ENCODE results near the gene MYDGF. TPM values are rescaled to one million over a fixed set of nuclear protein-coding genes. Genes with fewer than 3 reads are reported as not detected.
A peak's percentile ranks its signal among the peaks of the same experiment; 100 is the strongest.

The MYDGF gene
- total and polyA plus RNA-seq, 2 of the 13 experiments (the other 11 are each of a cell fraction or from before 2014, with no cell fraction given), result 116 to 198 TPM

DNA sequence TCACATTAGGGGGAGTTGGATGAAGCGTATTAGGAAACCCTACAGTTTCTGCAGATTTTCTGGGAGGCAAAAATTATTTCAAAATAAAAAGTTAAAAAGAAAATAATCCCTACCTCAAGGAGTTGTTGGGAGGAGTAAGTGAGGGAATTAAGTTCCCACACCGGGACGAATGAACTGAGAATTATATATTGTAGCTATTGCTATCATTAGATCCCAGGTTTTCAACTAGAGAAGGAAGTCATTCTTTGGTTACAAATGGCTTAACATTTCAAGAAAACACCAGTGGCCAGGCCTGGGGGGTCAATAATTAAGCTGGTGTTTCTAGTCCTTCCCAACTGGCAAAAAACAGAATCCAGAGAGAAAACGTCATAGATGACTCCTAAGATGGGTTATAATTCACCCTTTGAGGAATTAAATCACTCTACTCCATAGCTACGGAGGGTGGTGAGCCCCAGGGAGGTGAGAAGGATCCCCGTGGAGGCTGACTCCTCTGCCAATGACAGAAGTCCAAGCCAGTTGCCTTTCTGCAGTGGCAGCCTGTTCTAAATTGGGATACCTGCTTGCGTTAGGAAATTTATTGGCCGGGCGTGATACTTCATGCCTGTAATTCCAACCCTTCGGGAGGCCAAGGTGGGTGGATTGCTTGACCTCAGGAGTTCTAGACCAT lies 1.2 kb upstream of the MYDGF start (continued):
- TF ChIP-seq, protein P1, sequence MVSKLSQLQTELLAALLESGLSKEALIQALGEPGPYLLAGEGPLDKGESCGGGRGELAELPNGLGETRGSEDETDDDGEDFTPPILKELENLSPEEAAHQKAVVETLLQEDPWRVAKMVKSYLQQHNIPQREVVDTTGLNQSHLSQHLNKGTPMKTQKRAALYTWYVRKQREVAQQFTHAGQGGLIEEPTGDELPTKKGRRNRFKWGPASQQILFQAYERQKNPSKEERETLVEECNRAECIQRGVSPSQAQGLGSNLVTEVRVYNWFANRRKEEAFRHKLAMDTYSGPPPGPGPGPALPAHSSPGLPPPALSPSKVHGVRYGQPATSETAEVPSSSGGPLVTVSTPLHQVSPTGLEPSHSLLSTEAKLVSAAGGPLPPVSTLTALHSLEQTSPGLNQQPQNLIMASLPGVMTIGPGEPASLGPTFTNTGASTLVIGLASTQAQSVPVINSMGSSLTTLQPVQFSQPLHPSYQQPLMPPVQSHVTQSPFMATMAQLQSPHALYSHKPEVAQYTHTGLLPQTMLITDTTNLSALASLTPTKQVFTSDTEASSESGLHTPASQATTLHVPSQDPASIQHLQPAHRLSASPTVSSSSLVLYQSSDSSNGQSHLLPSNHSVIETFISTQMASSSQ (IDR thresholded peaks at IDR 0.05; ENCODE audit: low read depth), result no peak; the same call in 1 of the 2 replicates
- TF ChIP-seq, protein P1 (CRISPR knock-in tag; IDR thresholded peaks at IDR 0.05; ENCODE audit: borderline replicate concordance), result peak; percentile 8; the same call in 1 of the 2 replicates
- 0 out of 2 replicates have a peak, but pooled peaks have one; percentile 17 for TF ChIP-seq ZNF354B (CRISPR knock-in tag; IDR thresholded peaks at IDR 0.05)
- no peak for TF ChIP-seq NONO (IDR thresholded peaks at IDR 0.05)
- TF ChIP-seq NONO (CRISPR knock-in tag; conservative IDR thresholded peaks at IDR 0.05), result 0 out of 2 replicates have a peak, but pooled peaks have one; percentile 20
- 0 out of 2 replicates have a peak, but pooled peaks have one; percentile 39 for TF ChIP-seq ZKSCAN5 (CRISPR knock-in tag; IDR thresholded peaks at IDR 0.05)
- TF ChIP-seq PRPF4 (IDR thresholded peaks at IDR 0.05; ENCODE audit: low read depth, low read length, poor library complexity, severe bottlenecking), result no peak
- TF ChIP-seq, protein P2, sequence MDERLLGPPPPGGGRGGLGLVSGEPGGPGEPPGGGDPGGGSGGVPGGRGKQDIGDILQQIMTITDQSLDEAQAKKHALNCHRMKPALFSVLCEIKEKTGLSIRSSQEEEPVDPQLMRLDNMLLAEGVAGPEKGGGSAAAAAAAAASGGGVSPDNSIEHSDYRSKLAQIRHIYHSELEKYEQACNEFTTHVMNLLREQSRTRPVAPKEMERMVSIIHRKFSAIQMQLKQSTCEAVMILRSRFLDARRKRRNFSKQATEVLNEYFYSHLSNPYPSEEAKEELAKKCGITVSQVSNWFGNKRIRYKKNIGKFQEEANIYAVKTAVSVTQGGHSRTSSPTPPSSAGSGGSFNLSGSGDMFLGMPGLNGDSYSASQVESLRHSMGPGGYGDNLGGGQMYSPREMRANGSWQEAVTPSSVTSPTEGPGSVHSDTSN (CRISPR knock-in tag; IDR thresholded peaks at IDR 0.05), result no peak

All from HepG2 (cell line).